ENCODE measurements around the gene SPHK2. TPM values are rescaled to one million over a fixed set of nuclear protein-coding genes. Genes with fewer than 3 reads are reported as not detected.

The SPHK2 gene
- total RNA-seq, 8 experiments from 2014 or later, result 8.9 to 29.5 (median 16.1) TPM

GRCh38 chr19:48595171-48595570 lies 24.1 kb upstream of the SPHK2 start:
- in situ Hi-C loops (cut with MboI; ENCODE audit: low pct_unique_long_range_greater_than_20kb in 2 of 9, low sequenced_read_pairs in 9 of 9, unreplicated experiment in 9 of 9), result loop anchor here in 7 of 9 experiments (25.0 kb wide), 4 partner anchors 108 to 333 kb away; partner anchors contain the start of genes CARD8 (in 2 of the 7) and ZNF114 (in 2 of the 7)
- Histone ChIP-seq H3K4me3 (no peak overlapping the region), H3K4me1 (replicated peaks in 1 of 2) (no peaks in the 10 kb centered on the region), H3K27ac (no peak overlapping the region)
- ATAC-seq (replicated peaks in 6 of 8), result no peak
- 71 to 100% (median 83%) methylated on average over 1 to 3 of the region's 9 CpGs; no CpG with 5 or more reads in 6 of the 10 experiments for WGBS, 10 experiments

- Histone ChIP-seq H3K4me1 (replicated peaks in 1 of 2) (no peaks in the 10 kb centered on the region), H3K4me3 (no peak overlapping the region), H3K27ac (no peak overlapping the region)
- 40 to 100% methylated on average over 1 to 2 of the region's 6 CpGs; no CpG with 5 or more reads in 8 of the 10 experiments for WGBS, 10 experiments
- peak in 1 of 8 experiments; percentile 17 for ATAC-seq (replicated peaks in 6 of 8)
- in situ Hi-C loops (cut with MboI; ENCODE audit: low pct_unique_long_range_greater_than_20kb in 2 of 9, low sequenced_read_pairs in 9 of 9, unreplicated experiment in 9 of 9), result loop anchor here in 7 of 9 experiments (25.0 kb wide), 4 partner anchors 109 to 334 kb away; partner anchors contain the start of genes CARD8 (in 2 of the 7) and ZNF114 (in 2 of the 7)
Measured at GRCh38 chr19:48595833-48596232, 23.5 kb upstream of the SPHK2 start.

- H3K4me1 ChIP-seq (replicated peaks in 1 of 2), result no peaks in the 10 kb centered on the region
- no peak overlapping the region for H3K27ac ChIP-seq
- peak in 1 of 8 experiments; percentile 6 for ATAC-seq (replicated peaks in 6 of 8)
- in situ Hi-C loops (cut with MboI; ENCODE audit: low pct_unique_long_range_greater_than_20kb in 2 of 9, low sequenced_read_pairs in 9 of 9, unreplicated experiment in 9 of 9), result loop anchor here in 7 of 9 experiments (25.0 kb wide), 4 partner anchors 109 to 334 kb away; partner anchors contain the start of genes CARD8 (in 2 of the 7) and ZNF114 (in 2 of the 7)
- no peak overlapping the region for H3K4me3 ChIP-seq
- WGBS, 10 experiments, result 100% methylated on average over 1 of the region's 4 CpGs; no CpG with 5 or more reads in 9 of the 10 experiments
Measured at GRCh38 chr19:48596237-48596636, 23.1 kb upstream of the SPHK2 start.

DNA sequence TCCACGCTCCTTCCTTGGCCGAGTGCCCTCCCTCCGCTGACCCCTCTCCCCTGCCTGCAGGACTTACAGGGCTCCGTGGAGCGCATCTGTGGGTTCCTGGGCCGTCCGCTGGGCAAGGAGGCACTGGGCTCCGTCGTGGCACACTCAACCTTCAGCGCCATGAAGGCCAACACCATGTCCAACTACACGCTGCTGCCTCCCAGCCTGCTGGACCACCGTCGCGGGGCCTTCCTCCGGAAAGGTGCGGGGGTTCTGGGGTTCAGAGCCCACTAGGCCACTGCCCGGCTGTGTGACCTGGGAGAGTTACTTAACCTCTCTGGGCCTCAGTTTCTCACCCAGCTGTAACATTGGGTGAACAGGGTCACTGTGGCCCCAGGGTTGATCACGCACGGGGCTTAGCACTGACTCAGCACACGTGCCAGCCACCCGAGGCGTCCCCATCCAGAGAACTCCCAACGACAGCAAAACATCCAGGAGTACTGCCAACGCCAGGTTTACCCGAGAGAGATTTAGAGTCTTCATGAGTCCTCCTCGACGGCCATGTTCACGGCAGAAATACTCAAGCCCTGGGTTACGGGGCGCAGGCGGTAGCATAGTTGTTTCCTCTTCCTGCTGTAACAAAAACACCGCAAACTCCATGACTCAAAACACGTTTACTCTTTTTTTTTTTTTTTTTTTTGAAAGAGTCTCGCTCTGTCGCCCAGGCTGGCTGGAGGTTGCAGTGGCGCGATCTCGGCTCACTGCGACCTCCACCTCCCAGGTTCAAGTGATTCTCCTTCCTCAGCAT lies 22.4 kb upstream of the SPHK2 start:
- in situ Hi-C loops (cut with MboI; ENCODE audit: low pct_unique_long_range_greater_than_20kb in 2 of 9, low sequenced_read_pairs in 9 of 9, unreplicated experiment in 9 of 9), result loop anchor here in 7 of 9 experiments (25.0 kb wide), 4 partner anchors 110 to 335 kb away; partner anchors contain the start of genes CARD8 (in 2 of the 7) and ZNF114 (in 2 of the 7)
- no peak overlapping the region for H3K4me3 ChIP-seq
- WGBS, 10 experiments, result 71 to 90% (median 83%) methylated on average over 2 to 18 of the region's 39 CpGs; no CpG with 5 or more reads in 3 of the 10 experiments
- H3K4me1 ChIP-seq (replicated peaks in 1 of 2), result no peaks in the 10 kb centered on the region
- peak in 1 of 8 experiments; percentile 6 for ATAC-seq (replicated peaks in 6 of 8)
- H3K27ac ChIP-seq, result no peak overlapping the region

GRCh38 chr19:48598996-48599700 lies 20.2 kb upstream of the SPHK2 start:
- in situ Hi-C loops (cut with MboI; ENCODE audit: low pct_unique_long_range_greater_than_20kb in 2 of 9, low sequenced_read_pairs in 9 of 9, unreplicated experiment in 9 of 9), result loop anchor here in 7 of 9 experiments (25.0 kb wide), 4 partner anchors 112 to 337 kb away; partner anchors contain the start of genes CARD8 (in 2 of the 7) and ZNF114 (in 2 of the 7)
- H3K4me3 ChIP-seq, result no peak overlapping the region
- no peak overlapping the region for H3K27ac ChIP-seq
- no peaks in the 10 kb centered on the region for H3K4me1 ChIP-seq (replicated peaks in 1 of 2)
- 63 to 84% (median 81%) methylated on average over 2 to 14 of the region's 30 CpGs; no CpG with 5 or more reads in 6 of the 10 experiments for WGBS, 10 experiments
- peak in 2 of 8 experiments; percentile 10 to 23 for ATAC-seq (replicated peaks in 6 of 8)

- in situ Hi-C loops (cut with MboI; ENCODE audit: low pct_unique_long_range_greater_than_20kb in 2 of 9, low sequenced_read_pairs in 9 of 9, unreplicated experiment in 9 of 9), result no loop called here
- 71 to 100% (median 89%) methylated on average over 2 to 5 of the region's 21 CpGs; no CpG with 5 or more reads in 4 of the 10 experiments for WGBS, 10 experiments
- ATAC-seq (replicated peaks in 6 of 8), result no peak
- Histone ChIP-seq H3K4me1 (replicated peaks in 1 of 2) (no peaks in the 10 kb centered on the region), H3K27ac (no peak overlapping the region), H3K4me3 (no peak overlapping the region)
Measured at GRCh38 chr19:48600679-48601417, 18.5 kb upstream of the SPHK2 start.

DNA sequence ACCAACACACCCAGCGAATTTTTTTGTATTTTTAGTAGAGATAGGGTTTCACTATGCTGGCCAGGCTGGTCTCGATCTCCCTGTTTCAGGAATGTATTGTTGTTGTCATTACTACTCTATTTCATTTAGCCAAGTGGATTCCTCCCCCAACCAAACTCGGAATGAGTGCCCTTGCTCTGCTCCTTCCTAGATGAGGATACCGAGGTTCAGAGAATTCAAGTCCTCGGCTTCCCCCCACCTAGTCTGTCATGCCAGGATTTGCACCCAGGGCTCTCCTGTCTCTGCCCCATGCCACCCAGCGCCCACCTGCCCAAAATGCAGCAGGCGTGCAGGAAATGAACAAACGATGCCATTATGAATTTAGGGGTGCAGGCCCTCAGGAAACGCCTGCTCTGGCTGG lies 16.3 kb upstream of the SPHK2 start:
- no peaks in the 10 kb centered on the region for H3K4me1 ChIP-seq (replicated peaks in 1 of 2)
- no peak overlapping the region for H3K4me3 ChIP-seq
- in situ Hi-C loops (cut with MboI; ENCODE audit: low pct_unique_long_range_greater_than_20kb in 2 of 9, low sequenced_read_pairs in 9 of 9, unreplicated experiment in 9 of 9), result no loop called here
- no peak for ATAC-seq (replicated peaks in 6 of 8)
- no peak overlapping the region for H3K27ac ChIP-seq
- WGBS, 10 experiments, result 44 to 100% (median 89%) methylated on average over 1 to 5 of the region's 9 CpGs; no CpG with 5 or more reads in 3 of the 10 experiments

DNA sequence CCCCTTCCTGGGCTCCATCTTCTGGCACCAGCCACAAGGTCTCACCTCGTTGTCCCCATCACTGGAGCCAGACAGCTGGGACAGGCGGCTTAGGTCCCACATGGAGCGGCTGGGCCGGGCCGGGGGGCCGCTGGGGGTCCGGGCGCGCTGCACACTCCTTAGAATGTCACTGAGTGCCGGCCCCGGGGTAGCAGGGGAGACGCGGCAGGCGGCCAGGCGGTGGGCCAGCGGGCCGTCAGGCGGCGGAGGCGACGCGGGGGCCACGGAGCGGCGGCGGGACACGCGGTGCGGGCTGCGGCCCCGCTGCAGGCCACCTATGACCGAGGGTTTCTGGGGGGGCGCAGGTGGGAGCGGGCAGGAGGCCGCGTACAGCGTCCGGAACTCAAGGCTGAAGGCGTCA lies 15.9 kb upstream of the SPHK2 start:
- H3K27ac ChIP-seq, result no peak overlapping the region
- peak in 4 of 8 experiments; percentile 7 to 24 (median 14) for ATAC-seq (replicated peaks in 6 of 8)
- no peaks in the 10 kb centered on the region for H3K4me1 ChIP-seq (replicated peaks in 1 of 2)
- no CpG with 5 or more reads among the region's 39 CpGs for WGBS, 10 experiments
- H3K4me3 ChIP-seq, result no peak overlapping the region
- in situ Hi-C loops (cut with MboI; ENCODE audit: low pct_unique_long_range_greater_than_20kb in 2 of 9, low sequenced_read_pairs in 9 of 9, unreplicated experiment in 9 of 9), result no loop called here

- in situ Hi-C loops (cut with MboI; ENCODE audit: low pct_unique_long_range_greater_than_20kb in 2 of 9, low sequenced_read_pairs in 9 of 9, unreplicated experiment in 9 of 9), result no loop called here
- Histone ChIP-seq H3K27ac (no peak overlapping the region), H3K4me3 (no peak overlapping the region), H3K4me1 (replicated peaks in 1 of 2) (no peaks in the 10 kb centered on the region)
- 90 to 100% (median 90%) methylated on average over 1 to 3 of the region's 9 CpGs; no CpG with 5 or more reads in 7 of the 10 experiments for WGBS, 10 experiments
- peak in 3 of 8 experiments; percentile 2 to 12 (median 6) for ATAC-seq (replicated peaks in 6 of 8)
Measured at GRCh38 chr19:48603850-48604249, 15.5 kb upstream of the SPHK2 start.

DNA sequence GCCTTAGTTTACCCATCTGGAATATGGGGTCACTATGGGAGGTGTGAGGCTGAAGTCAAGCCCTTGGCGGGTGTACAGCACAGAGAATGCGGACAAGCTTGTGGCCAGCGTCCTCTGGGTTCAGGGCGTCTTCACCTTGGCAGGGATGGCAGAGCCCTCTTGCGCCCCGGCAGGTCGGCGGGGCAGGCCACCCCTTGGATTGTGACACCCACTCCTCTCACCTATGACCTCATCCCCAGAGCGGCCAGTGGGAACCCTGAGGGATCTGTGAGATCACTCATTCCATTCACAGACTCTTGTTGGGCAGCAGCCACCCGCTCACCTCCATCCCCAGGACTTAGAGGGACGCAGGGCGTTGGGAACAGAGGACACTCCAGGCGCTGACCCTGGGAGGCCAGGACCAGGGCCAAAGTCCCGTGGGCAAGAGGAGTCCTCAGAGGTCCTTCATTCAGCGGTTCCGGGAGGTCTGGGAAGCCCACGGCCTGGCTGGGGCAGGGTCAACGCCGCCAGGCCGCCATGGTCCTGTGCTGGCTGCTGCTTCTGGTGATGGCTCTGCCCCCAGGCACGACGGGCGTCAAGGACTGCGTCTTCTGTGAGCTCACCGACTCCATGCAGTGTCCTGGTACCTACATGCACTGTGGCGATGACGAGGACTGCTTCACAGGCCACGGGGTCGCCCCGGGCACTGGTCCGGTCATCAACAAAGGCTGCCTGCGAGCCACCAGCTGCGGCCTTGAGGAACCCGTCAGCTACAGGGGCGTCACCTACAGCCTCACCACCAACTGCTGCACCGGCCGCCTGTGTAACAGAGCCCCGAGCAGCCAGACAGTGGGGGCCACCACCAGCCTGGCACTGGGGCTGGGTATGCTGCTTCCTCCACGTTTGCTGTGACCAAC lies 12.6 kb upstream of the SPHK2 start, which contains the start of gene SPACA4:
Gene SPACA4, plus strand, starts transcription at position 280 of the 896 bp plus-strand sequence. Its CDS starts 237 bp downstream, at position 517.
- Histone ChIP-seq H3K4me1 (replicated peaks in 1 of 2) (no peaks in the 10 kb centered on the region), H3K4me3 (no peak within 1 kb of the TSS), H3K27ac (no peak within 1 kb of the TSS)
- 80 to 100% (median 94%) methylated on average over 2 to 13 of the region's 39 CpGs; no CpG with 5 or more reads in 4 of the 10 experiments for WGBS, 10 experiments
- peak in 4 of 8 experiments; percentile 11 to 19 (median 15) for ATAC-seq (replicated peaks in 6 of 8)
- in situ Hi-C loops (cut with MboI; ENCODE audit: low pct_unique_long_range_greater_than_20kb in 2 of 9, low sequenced_read_pairs in 9 of 9, unreplicated experiment in 9 of 9), result no loop called here

DNA sequence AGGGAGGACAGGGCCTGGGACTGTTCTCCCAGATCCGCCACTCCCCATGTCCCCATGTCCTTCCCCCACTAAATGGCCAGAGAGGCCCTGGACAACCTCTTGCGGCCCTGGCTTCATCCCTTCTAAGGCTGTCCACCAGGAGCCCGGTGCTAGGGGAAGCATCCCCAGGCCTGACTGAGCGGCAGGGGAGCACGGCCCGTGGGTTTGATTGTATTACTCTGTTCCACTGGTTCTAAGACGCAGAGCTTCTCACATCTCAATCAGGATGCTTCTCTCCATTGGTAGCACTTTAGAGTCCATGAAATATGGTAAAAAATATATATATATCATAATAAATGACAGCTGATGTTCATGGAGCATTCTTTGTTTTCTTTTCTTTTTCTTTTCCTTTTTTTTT lies 11.9 kb upstream of the SPHK2 start:
- 40 to 90% (median 80%) methylated on average over 1 to 7 of the region's 7 CpGs; no CpG with 5 or more reads in 4 of the 10 experiments for WGBS, 10 experiments
- in situ Hi-C loops (cut with MboI; ENCODE audit: low pct_unique_long_range_greater_than_20kb in 2 of 9, low sequenced_read_pairs in 9 of 9, unreplicated experiment in 9 of 9), result no loop called here
- Histone ChIP-seq H3K4me1 (replicated peaks in 1 of 2) (no peaks in the 10 kb centered on the region), H3K27ac (no peak overlapping the region), H3K4me3 (no peak overlapping the region)
- no peak for ATAC-seq (replicated peaks in 6 of 8)
